Activated CD4-positive, alpha-beta memory T cell treated with anti-CD3 and anti-CD28 coated beads for 36 hours (primary cell): ENCODE results near the gene DCLK2. TPM values are rescaled to one million over a fixed set of nuclear protein-coding genes. Genes with fewer than 3 reads are reported as not detected.

Experiments used
- CTCF ChIA-PET: fragments of 350-600 bp; sonication (Branson Sonifier 250); formaldehyde crosslinking; loops from one replicate; lab custom pipeline; 2021; ENCODE audit warnings: antibody characterized with exemption, inconsistent platforms; lab: Charles Lee
- POLR2A ChIA-PET: fragments of 350-600 bp; sonication (Branson Sonifier 250); formaldehyde crosslinking; loops from one replicate; lab custom pipeline; 2021; ENCODE audit warnings: antibody characterized with exemption; lab: Charles Lee
- DNase-seq: peaks from one replicate; pipeline ENCODE4 v3.0.0-alpha.2; 2020
- H3K27ac Mint-ChIP-seq: one replicate; pipeline ENCODE4 v1.8.0; 2021; ENCODE audit warnings: mixed read lengths
- H3K27me3 Mint-ChIP-seq: one replicate; pipeline ENCODE4 v1.8.0; 2021; ENCODE audit warnings: mixed read lengths
- H3K36me3 Mint-ChIP-seq: one replicate; pipeline ENCODE4 v1.8.0; 2021; ENCODE audit warnings: mixed read lengths
- H3K4me1 Mint-ChIP-seq: one replicate; pipeline ENCODE4 v1.8.0; 2021; ENCODE audit warnings: low read depth, mixed read lengths
- H3K4me3 Mint-ChIP-seq: one replicate; pipeline ENCODE4 v1.8.0; 2021; ENCODE audit warnings: mild to moderate bottlenecking, mixed read lengths
- H3K9me3 Mint-ChIP-seq: one replicate; pipeline ENCODE4 v1.8.0; 2021; ENCODE audit warnings: mixed read lengths
- intact Hi-C: fragments of 100-400 bp; cut with micrococcal nuclease; formaldehyde crosslinking; loops from one replicate; pipeline ENCODE4 v1.15.1; 2023
- total RNA-seq, 2 experiments: library from RNA; stranded (reverse); gene quantifications; one replicate each; pipeline ENCODE4 v1.2.3, GENCODE V29; 2021

Gene DCLK2
- total RNA-seq, 2 experiments from 2014 or later, result not detected

GRCh38 chr4:150098214-150098613, 20.0 kb downstream of the DCLK2 start:
- ChIA-PET POLR2A (no interaction called here), CTCF (no interaction called here)
- no peak for DNase-seq
- Mint-ChIP-seq H3K27me3 (no peaks in the 10 kb centered on the region), H3K36me3 (no peaks in the 10 kb centered on the region), H3K4me3 (no peak overlapping the region), H3K4me1 (no peaks in the 10 kb centered on the region), H3K9me3 (no peaks in the 10 kb centered on the region), H3K27ac (no peak overlapping the region)
- intact Hi-C loops, result no loop called here

GRCh38 chr4:150104404-150105027, 26.3 kb downstream of the DCLK2 start:
- ChIA-PET POLR2A (no interaction called here), CTCF (no interaction called here)
- no peak overlapping the region for H3K4me3 Mint-ChIP-seq
- no peak overlapping the region for H3K27ac Mint-ChIP-seq
- H3K36me3 Mint-ChIP-seq, result no peaks in the 10 kb centered on the region
- H3K27me3 Mint-ChIP-seq, result peaks cover 3% of the 10 kb centered on the region
- no peaks in the 10 kb centered on the region for H3K4me1 Mint-ChIP-seq
- H3K9me3 Mint-ChIP-seq, result no peaks in the 10 kb centered on the region
- no peak for DNase-seq
- intact Hi-C loops, result no loop called here

- intact Hi-C loops, result no loop called here
- Mint-ChIP-seq H3K4me3 (no peak overlapping the region), H3K4me1 (no peaks in the 10 kb centered on the region), H3K36me3 (no peaks in the 10 kb centered on the region), H3K27me3 (peaks cover 3% of the 10 kb centered on the region), H3K27ac (no peak overlapping the region), H3K9me3 (no peaks in the 10 kb centered on the region)
- no peak for DNase-seq
- POLR2A ChIA-PET, result no interaction called here
- CTCF ChIA-PET, result no interaction called here
These were observed 28.6 kb downstream of the DCLK2 start for GRCh38 chr4:150106886-150107285.

- intact Hi-C loops, result no loop called here
- Mint-ChIP-seq H3K36me3 (no peaks in the 10 kb centered on the region), H3K4me3 (no peak overlapping the region), H3K27ac (no peak overlapping the region), H3K27me3 (peaks cover 3% of the 10 kb centered on the region), H3K9me3 (no peaks in the 10 kb centered on the region), H3K4me1 (no peaks in the 10 kb centered on the region)
- ChIA-PET POLR2A (no interaction called here), CTCF (no interaction called here)
- no peak for DNase-seq
These were observed 30.4 kb downstream of the DCLK2 start for GRCh38 chr4:150108691-150109090.

GRCh38 chr4:150114641-150115040, 36.4 kb downstream of the DCLK2 start:
- intact Hi-C loops, result no loop called here
- no peak overlapping the region for H3K4me3 Mint-ChIP-seq
- DNase-seq, result no peak
- H3K36me3 Mint-ChIP-seq, result no peaks in the 10 kb centered on the region
- no peak overlapping the region for H3K27ac Mint-ChIP-seq
- POLR2A ChIA-PET, result no interaction called here
- H3K27me3 Mint-ChIP-seq, result peaks cover 10% of the 10 kb centered on the region
- peaks cover 4% of the 10 kb centered on the region for H3K9me3 Mint-ChIP-seq
- CTCF ChIA-PET, result no interaction called here
- no peaks in the 10 kb centered on the region for H3K4me1 Mint-ChIP-seq

GRCh38 chr4:150115851-150116250, 37.6 kb downstream of the DCLK2 start:
- H3K9me3 Mint-ChIP-seq, result peaks cover 4% of the 10 kb centered on the region
- H3K36me3 Mint-ChIP-seq, result no peaks in the 10 kb centered on the region
- intact Hi-C loops, result no loop called here
- peaks cover 10% of the 10 kb centered on the region for H3K27me3 Mint-ChIP-seq
- ChIA-PET CTCF (no interaction called here), POLR2A (no interaction called here)
- H3K4me1 Mint-ChIP-seq, result no peaks in the 10 kb centered on the region
- DNase-seq, result no peak
- no peak overlapping the region for H3K4me3 Mint-ChIP-seq
- no peak overlapping the region for H3K27ac Mint-ChIP-seq

GRCh38 chr4:150116506-150116905, 38.3 kb downstream of the DCLK2 start:
- intact Hi-C loops, result no loop called here
- Mint-ChIP-seq H3K9me3 (peaks cover 4% of the 10 kb centered on the region), H3K4me1 (no peaks in the 10 kb centered on the region), H3K4me3 (no peak overlapping the region), H3K27me3 (peaks cover 10% of the 10 kb centered on the region), H3K36me3 (no peaks in the 10 kb centered on the region), H3K27ac (no peak overlapping the region)
- CTCF ChIA-PET, result no interaction called here
- DNase-seq, result no peak
- POLR2A ChIA-PET, result no interaction called here

- Mint-ChIP-seq H3K27ac (no peak overlapping the region), H3K9me3 (peaks cover 4% of the 10 kb centered on the region), H3K4me3 (no peak overlapping the region), H3K36me3 (no peaks in the 10 kb centered on the region), H3K27me3 (peaks cover 10% of the 10 kb centered on the region), H3K4me1 (no peaks in the 10 kb centered on the region)
- intact Hi-C loops, result no loop called here
- ChIA-PET CTCF (no interaction called here), POLR2A (no interaction called here)
- no peak for DNase-seq
These were observed 38.8 kb downstream of the DCLK2 start for GRCh38 chr4:150117094-150117493.

GRCh38 chr4:150117629-150118028, 39.4 kb downstream of the DCLK2 start:
- peaks cover 7% of the 10 kb centered on the region for H3K9me3 Mint-ChIP-seq
- H3K27ac Mint-ChIP-seq, result no peak overlapping the region
- H3K4me3 Mint-ChIP-seq, result no peak overlapping the region
- H3K36me3 Mint-ChIP-seq, result no peaks in the 10 kb centered on the region
- H3K27me3 Mint-ChIP-seq, result peaks cover 10% of the 10 kb centered on the region
- no peak for DNase-seq
- ChIA-PET CTCF (no interaction called here), POLR2A (interaction anchor here (0.5 kb wide), 1 partner anchor 501 kb away, joined by 3 read pairs; no protein-coding TSS in a partner anchor)
- intact Hi-C loops, result no loop called here
- H3K4me1 Mint-ChIP-seq, result no peaks in the 10 kb centered on the region

- Mint-ChIP-seq H3K36me3 (no peaks in the 10 kb centered on the region), H3K9me3 (peaks cover 7% of the 10 kb centered on the region), H3K4me3 (no peak overlapping the region), H3K4me1 (no peaks in the 10 kb centered on the region), H3K27ac (no peak overlapping the region), H3K27me3 (peaks cover 8% of the 10 kb centered on the region)
- POLR2A ChIA-PET, result no interaction called here
- CTCF ChIA-PET, result no interaction called here
- no peak for DNase-seq
- intact Hi-C loops, result no loop called here
These were observed 41.2 kb downstream of the DCLK2 start for GRCh38 chr4:150119492-150119891.

- H3K4me3 Mint-ChIP-seq, result no peak overlapping the region
- intact Hi-C loops, result no loop called here
- no peaks in the 10 kb centered on the region for H3K36me3 Mint-ChIP-seq
- ChIA-PET POLR2A (interaction anchor here (0.6 kb wide), 1 partner anchor 105 kb away, joined by 4 read pairs; no protein-coding TSS in a partner anchor), CTCF (no interaction called here)
- H3K4me1 Mint-ChIP-seq, result no peaks in the 10 kb centered on the region
- DNase-seq, result no peak
- peaks cover 3% of the 10 kb centered on the region for H3K9me3 Mint-ChIP-seq
- peaks cover 5% of the 10 kb centered on the region for H3K27me3 Mint-ChIP-seq
- no peak overlapping the region for H3K27ac Mint-ChIP-seq
These were observed 44.8 kb downstream of the DCLK2 start for GRCh38 chr4:150123087-150123486.

- intact Hi-C loops, result no loop called here
- ChIA-PET CTCF (no interaction called here), POLR2A (no interaction called here)
- DNase-seq, result no peak
- H3K4me3 Mint-ChIP-seq, result no peak overlapping the region
- no peaks in the 10 kb centered on the region for H3K36me3 Mint-ChIP-seq
- no peaks in the 10 kb centered on the region for H3K4me1 Mint-ChIP-seq
- H3K9me3 Mint-ChIP-seq, result peaks cover 3% of the 10 kb centered on the region
- no peak overlapping the region for H3K27ac Mint-ChIP-seq
- H3K27me3 Mint-ChIP-seq, result peaks cover 9% of the 10 kb centered on the region
These were observed 45.8 kb downstream of the DCLK2 start for GRCh38 chr4:150123796-150124677.
